MM.1S (cell line): ENCODE measurements around the gene MRPS18A.
"Not testable (repeated sequence)": the region's sequence is repeated elsewhere in the genome, so short reads cannot be mapped to it uniquely, and the experiment has no call there.

Source experiments
- DNase-seq: peaks from one replicate; pipeline ENCODE4 v3.0.0-alpha.2; 2015
- H2AFZ ChIP-seq: fragments of 300-600 bp; sonication (generic); 2 replicates; pipeline ENCODE4 v1.6.0; 2016; ENCODE audit warnings: antibody characterized with exemption, low read length
- H3F3A ChIP-seq: fragments of 300-600 bp; sonication (generic); 2 replicates; pipeline ENCODE4 v1.6.1; 2016; ENCODE audit warnings: mild to moderate bottlenecking, antibody characterized with exemption, low read length, moderate library complexity, mixed read lengths; ENCODE audit not compliant: insufficient read depth
- H3K27ac ChIP-seq: fragments of 300-600 bp; sonication (generic); 2 replicates; pipeline ENCODE4 v1.5.1; 2016; ENCODE audit warnings: mild to moderate bottlenecking, low read length
- H3K27me3 ChIP-seq: fragments of 300-600 bp; sonication (generic); replicated peaks from 2 replicates; pipeline ENCODE4 v1.6.0; 2016; ENCODE audit warnings: low read length; ENCODE audit not compliant: insufficient read depth
- H3K36me3 ChIP-seq: fragments of 300-600 bp; sonication (generic); replicated peaks from 2 replicates; pipeline ENCODE4 v1.6.1; 2016; ENCODE audit warnings: mild to moderate bottlenecking, low read length, mixed read lengths; ENCODE audit not compliant: insufficient read depth
- H3K4me1 ChIP-seq: fragments of 300-600 bp; sonication (generic); 2 replicates; pipeline ENCODE4 v1.6.1; 2016; ENCODE audit warnings: low read length, mixed read lengths
- H3K4me2 ChIP-seq: fragments of 300-600 bp; sonication (generic); 2 replicates; pipeline ENCODE4 v1.6.0; 2016; ENCODE audit warnings: low read depth, low read length
- H3K4me3 ChIP-seq: fragments of 300-600 bp; sonication (generic); 2 replicates; pipeline ENCODE4 v1.5.1; 2016; ENCODE audit warnings: low read length, mixed read lengths
- H3K79me2 ChIP-seq: fragments of 300-600 bp; sonication (generic); 2 replicates; pipeline ENCODE4 v1.6.1; 2016; ENCODE audit warnings: mixed run types, low read length, mixed read lengths
- H3K9ac ChIP-seq: fragments of 300-600 bp; sonication (generic); 2 replicates; pipeline ENCODE4 v1.6.1; 2016; ENCODE audit warnings: low read length, mixed read lengths
- H3K9me2 ChIP-seq: fragments of 300-600 bp; sonication (generic); replicated peaks from 2 replicates; pipeline ENCODE4 v1.6.1; 2016; ENCODE audit warnings: mild to moderate bottlenecking, low read length, mixed read lengths; ENCODE audit not compliant: insufficient read depth
- H3K9me3 ChIP-seq: fragments of 300-600 bp; sonication (generic); replicated peaks from 2 replicates; pipeline ENCODE4 v1.6.1; 2016; ENCODE audit warnings: mild to moderate bottlenecking, low read length, mixed read lengths; ENCODE audit not compliant: insufficient read depth
- H4K20me1 ChIP-seq: fragments of 300-600 bp; sonication (generic); 2 replicates; pipeline ENCODE4 v1.6.1; 2016; ENCODE audit warnings: mild to moderate bottlenecking, low read length, moderate library complexity, mixed read lengths; ENCODE audit not compliant: insufficient read depth
- EZH2 ChIP-seq: fragments of 300-600 bp; sonication (generic); optimal IDR thresholded peaks from 2 replicates; pipeline ENCODE3; 2017; ENCODE audit warnings: low read depth, mild to moderate bottlenecking, antibody characterized with exemption, low read length, mixed read lengths
- EZH2phosphoT487 ChIP-seq: fragments of 300-600 bp; sonication (generic); IDR thresholded peaks from 2 replicates; pipeline ENCODE4 v1.6.1; 2018; ENCODE audit warnings: antibody characterized with exemption, low read length
- TF ChIP-seq, protein P1 (sequence below): fragments of 300-600 bp; sonication (generic); IDR thresholded peaks from 2 replicates; pipeline ENCODE4 v1.5.1; 2016; ENCODE audit warnings: antibody characterized with exemption, low read length, mixed read lengths

MRPS18A gene

DNA sequence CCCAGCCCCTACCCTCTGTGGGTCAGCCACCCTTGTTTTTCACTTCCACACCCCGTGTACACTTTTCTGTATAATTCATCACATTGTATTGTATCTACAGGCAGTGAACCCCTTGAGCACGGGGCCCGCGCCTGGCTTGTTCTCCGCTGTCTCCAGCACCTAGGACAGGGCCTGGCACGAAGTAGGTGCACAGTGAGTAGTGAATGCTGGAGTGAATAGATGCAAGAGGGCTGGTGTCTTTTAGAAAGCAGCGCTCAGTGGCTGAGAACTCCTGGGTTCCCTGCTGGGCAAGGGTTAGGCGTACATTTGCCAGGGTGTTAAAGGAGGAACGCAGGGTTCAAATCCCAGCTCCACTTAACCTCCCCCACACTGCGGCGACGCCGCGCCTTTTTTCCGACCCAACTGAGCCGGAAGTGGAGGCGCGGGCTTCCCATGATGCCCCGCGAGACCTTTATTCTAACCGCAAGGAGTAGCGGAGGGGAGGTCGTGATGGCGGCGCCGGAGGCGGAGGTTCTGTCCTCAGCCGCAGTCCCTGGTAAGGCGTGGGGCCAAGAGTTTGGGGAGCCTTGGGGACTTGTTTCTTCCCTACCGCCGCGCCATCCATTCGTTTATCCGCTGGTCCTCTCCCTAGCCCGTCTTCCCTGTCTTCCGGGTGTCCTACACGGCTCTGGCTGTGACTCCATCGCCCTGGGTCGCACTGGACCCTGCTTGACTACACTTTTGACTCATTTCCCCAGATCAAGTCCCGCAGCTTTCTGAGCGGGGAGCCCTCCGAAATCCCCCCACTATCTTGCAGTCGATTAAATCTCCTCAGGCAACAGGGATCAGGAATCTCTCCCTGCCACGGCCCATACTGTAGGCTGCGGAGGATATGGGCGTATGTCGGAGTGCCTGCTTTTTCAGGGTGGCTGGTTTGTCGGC is 51.9 kb downstream of the MRPS18A start, which contains the start of gene MAD2L1BP:
Gene MAD2L1BP, plus strand, starts transcription at position 454 of the 921 bp plus-strand sequence. Its CDS starts 36 bp downstream, at position 490.
- peak within 1 kb of the TSS; percentile 69 for H3K9ac ChIP-seq
- H3F3A ChIP-seq, result no peaks in the 10 kb centered on the region; the same call in 1 of the 2 replicates
- no peaks in the 10 kb centered on the region for H4K20me1 ChIP-seq
- H3K36me3 ChIP-seq, result 0 out of 2 replicates have a peak, but pooled peaks cover 3% of the 10 kb centered on the region
- no peak within 1 kb of the TSS for H3K27ac ChIP-seq
- no peaks in the 10 kb centered on the region for H3K9me2 ChIP-seq
- DNase-seq, result peak; percentile 85
- no peak for TF ChIP-seq EZH2
- TF ChIP-seq, protein P1, sequence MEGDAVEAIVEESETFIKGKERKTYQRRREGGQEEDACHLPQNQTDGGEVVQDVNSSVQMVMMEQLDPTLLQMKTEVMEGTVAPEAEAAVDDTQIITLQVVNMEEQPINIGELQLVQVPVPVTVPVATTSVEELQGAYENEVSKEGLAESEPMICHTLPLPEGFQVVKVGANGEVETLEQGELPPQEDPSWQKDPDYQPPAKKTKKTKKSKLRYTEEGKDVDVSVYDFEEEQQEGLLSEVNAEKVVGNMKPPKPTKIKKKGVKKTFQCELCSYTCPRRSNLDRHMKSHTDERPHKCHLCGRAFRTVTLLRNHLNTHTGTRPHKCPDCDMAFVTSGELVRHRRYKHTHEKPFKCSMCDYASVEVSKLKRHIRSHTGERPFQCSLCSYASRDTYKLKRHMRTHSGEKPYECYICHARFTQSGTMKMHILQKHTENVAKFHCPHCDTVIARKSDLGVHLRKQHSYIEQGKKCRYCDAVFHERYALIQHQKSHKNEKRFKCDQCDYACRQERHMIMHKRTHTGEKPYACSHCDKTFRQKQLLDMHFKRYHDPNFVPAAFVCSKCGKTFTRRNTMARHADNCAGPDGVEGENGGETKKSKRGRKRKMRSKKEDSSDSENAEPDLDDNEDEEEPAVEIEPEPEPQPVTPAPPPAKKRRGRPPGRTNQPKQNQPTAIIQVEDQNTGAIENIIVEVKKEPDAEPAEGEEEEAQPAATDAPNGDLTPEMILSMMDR, result no peak
- no peak for TF ChIP-seq EZH2phosphoT487
- H3K27me3 ChIP-seq, result no peaks in the 10 kb centered on the region
- peaks cover 45% of the 10 kb centered on the region for H3K79me2 ChIP-seq
- peak within 1 kb of the TSS; percentile 83 for H3K4me3 ChIP-seq
- H3K4me2 ChIP-seq, result peak within 1 kb of the TSS; percentile 69
- peaks cover 17% of the 10 kb centered on the region for H3K4me1 ChIP-seq
- H3K9me3 ChIP-seq, result no peaks in the 10 kb centered on the region
- peak within 1 kb of the TSS; percentile 61 for H2AFZ ChIP-seq

DNA sequence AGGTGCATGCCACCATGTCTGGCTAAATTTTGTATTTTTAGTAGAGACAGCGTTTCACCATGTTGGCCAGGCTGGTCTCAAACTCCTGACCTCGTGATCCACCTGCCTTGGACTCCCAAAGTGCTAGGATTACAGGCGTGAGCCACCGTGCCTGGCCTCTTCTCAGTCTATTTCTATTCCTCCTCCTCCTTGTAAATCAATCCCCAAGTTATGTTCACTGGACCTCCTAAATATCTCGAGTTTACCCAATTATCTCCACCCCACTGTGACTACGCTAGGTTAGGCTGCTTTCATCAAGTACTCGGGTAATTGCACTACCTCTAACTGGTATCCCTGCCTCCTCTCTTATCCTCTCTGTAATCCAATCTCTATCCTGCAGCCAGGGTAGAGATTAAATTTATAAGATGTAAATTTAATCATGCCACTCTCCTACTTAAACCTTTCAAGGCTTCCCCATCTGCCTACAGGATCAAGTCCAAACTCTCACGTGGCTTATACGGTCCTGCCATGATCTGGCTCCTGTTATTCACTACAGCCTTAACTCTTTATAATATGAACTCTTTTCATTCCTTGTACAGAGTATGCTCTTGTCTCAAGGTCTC is 52.8 kb downstream of the MRPS18A start:
- Histone ChIP-seq H3K27ac (no peak overlapping the region), H3K27me3 (no peaks in the 10 kb centered on the region), H4K20me1 (no peaks in the 10 kb centered on the region), H3F3A (peaks cover 4% of the 10 kb centered on the region; the same call in 1 of the 2 replicates), H3K4me3 (no peak overlapping the region), H3K36me3 (no peaks in the 10 kb centered on the region), H3K4me1 (peaks cover 18% of the 10 kb centered on the region), H3K9me3 (no peaks in the 10 kb centered on the region), H3K9ac (no peak overlapping the region), H3K79me2 (peaks cover 37% of the 10 kb centered on the region), H3K4me2 (peak overlapping the region; percentile 69; the same call in 1 of the 2 replicates), H3K9me2 (no peaks in the 10 kb centered on the region), H2AFZ (peak overlapping the region; percentile 61)
- TF ChIP-seq, protein P1, result no peak
- TF ChIP-seq EZH2, result no peak
- no peak for TF ChIP-seq EZH2phosphoT487
- DNase-seq, result no peak

DNA sequence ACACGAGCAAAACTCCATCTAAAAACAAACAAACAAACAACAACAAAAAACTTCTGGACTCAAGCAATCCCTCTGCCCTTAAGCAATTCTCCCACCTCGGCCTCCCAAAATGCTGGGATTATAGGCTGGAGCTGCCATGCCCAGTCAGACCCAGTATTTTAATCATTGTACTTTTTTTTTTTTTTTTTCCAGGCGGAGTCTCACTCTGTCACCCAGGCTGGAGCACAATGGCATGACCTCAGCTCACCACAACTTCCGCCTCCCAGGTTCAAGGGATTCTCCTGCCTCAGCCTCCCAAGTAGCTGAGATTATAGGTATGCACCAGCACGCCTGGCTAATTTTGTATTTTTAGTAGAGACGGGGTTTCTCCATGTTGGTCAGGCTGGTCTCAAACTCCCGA is 54.6 kb downstream of the MRPS18A start:
- DNase-seq, H3K9me3 ChIP-seq, H3F3A ChIP-seq, H3K9ac ChIP-seq, H3K36me3 ChIP-seq, H3K9me2 ChIP-seq, H3K4me3 ChIP-seq, H3K27ac ChIP-seq, H3K4me2 ChIP-seq, H4K20me1 ChIP-seq, H3K27me3 ChIP-seq, H2AFZ ChIP-seq: not testable (repeated sequence)
- H3K79me2 ChIP-seq, result peaks cover 32% of the 10 kb centered on the region
- H3K4me1 ChIP-seq, result peaks cover 18% of the 10 kb centered on the region
